ENCODE results near the gene SLX1A.

SLX1A gene

DNA sequence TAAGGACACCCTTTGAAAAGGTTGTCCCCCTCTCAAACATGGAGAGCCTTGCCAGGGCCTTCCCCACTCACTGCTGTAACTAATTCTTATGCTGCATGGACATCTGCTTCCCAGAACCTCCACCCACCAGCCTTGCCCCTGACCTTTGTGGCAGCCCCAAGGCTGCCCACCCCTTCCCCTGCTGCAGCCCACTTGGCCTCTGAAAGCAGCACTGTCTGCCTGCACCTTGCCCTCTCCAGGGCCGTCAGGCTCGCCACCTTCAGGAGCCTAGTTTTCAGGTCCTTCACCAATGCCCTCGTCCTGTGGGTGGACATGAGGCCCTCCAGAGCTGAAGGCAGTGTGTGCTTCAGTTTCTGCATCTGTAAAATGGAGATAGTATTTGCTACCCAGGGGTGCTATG, 12.9 kb upstream of the SLX1A start:
- no peak overlapping the region for H3K4me2 ChIP-seq (ENCODE audit: low read depth, low read length)
- no peaks in the 10 kb centered on the region for H3K27me3 ChIP-seq (replicated peaks; ENCODE audit: insufficient read depth, low read length)
- DNase-seq = no peak
- no peak overlapping the region for H3K4me3 ChIP-seq (ENCODE audit: low read length)
- H3K9me2 ChIP-seq (replicated peaks; ENCODE audit: insufficient read depth, low read length) = no peaks in the 10 kb centered on the region
- no peaks in the 10 kb centered on the region for H3K9me3 ChIP-seq (replicated peaks; ENCODE audit: insufficient read depth, low read length)
- no peaks in the 10 kb centered on the region for H4K20me1 ChIP-seq (ENCODE audit: insufficient read depth, low read length)
- no peak overlapping the region for H3K27ac ChIP-seq (ENCODE audit: low read length)
- peaks cover 13% of the 10 kb centered on the region for H3K4me1 ChIP-seq (ENCODE audit: low read length)
- H3K79me2 ChIP-seq (ENCODE audit: low read length) = peaks cover 24% of the 10 kb centered on the region
- no peak overlapping the region for H3K9ac ChIP-seq (ENCODE audit: low read length)
- no peaks in the 10 kb centered on the region for H3K36me3 ChIP-seq (replicated peaks; ENCODE audit: insufficient read depth, low read length)
- TF ChIP-seq, protein P1, sequence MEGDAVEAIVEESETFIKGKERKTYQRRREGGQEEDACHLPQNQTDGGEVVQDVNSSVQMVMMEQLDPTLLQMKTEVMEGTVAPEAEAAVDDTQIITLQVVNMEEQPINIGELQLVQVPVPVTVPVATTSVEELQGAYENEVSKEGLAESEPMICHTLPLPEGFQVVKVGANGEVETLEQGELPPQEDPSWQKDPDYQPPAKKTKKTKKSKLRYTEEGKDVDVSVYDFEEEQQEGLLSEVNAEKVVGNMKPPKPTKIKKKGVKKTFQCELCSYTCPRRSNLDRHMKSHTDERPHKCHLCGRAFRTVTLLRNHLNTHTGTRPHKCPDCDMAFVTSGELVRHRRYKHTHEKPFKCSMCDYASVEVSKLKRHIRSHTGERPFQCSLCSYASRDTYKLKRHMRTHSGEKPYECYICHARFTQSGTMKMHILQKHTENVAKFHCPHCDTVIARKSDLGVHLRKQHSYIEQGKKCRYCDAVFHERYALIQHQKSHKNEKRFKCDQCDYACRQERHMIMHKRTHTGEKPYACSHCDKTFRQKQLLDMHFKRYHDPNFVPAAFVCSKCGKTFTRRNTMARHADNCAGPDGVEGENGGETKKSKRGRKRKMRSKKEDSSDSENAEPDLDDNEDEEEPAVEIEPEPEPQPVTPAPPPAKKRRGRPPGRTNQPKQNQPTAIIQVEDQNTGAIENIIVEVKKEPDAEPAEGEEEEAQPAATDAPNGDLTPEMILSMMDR (IDR thresholded peaks at IDR 0.05; ENCODE audit: low read length) = no peak
- TF ChIP-seq EZH2 (optimal IDR thresholded peaks at IDR 0.05; ENCODE audit: low read depth, low read length) (no peak), EZH2phosphoT487 (IDR thresholded peaks at IDR 0.05; ENCODE audit: low read length) (no peak)
- peaks cover 23% of the 10 kb centered on the region; the same call in 1 of the 2 replicates for H3F3A ChIP-seq (ENCODE audit: insufficient read depth, low read length)
- H2AFZ ChIP-seq (ENCODE audit: low read length) = no peak overlapping the region

DNA sequence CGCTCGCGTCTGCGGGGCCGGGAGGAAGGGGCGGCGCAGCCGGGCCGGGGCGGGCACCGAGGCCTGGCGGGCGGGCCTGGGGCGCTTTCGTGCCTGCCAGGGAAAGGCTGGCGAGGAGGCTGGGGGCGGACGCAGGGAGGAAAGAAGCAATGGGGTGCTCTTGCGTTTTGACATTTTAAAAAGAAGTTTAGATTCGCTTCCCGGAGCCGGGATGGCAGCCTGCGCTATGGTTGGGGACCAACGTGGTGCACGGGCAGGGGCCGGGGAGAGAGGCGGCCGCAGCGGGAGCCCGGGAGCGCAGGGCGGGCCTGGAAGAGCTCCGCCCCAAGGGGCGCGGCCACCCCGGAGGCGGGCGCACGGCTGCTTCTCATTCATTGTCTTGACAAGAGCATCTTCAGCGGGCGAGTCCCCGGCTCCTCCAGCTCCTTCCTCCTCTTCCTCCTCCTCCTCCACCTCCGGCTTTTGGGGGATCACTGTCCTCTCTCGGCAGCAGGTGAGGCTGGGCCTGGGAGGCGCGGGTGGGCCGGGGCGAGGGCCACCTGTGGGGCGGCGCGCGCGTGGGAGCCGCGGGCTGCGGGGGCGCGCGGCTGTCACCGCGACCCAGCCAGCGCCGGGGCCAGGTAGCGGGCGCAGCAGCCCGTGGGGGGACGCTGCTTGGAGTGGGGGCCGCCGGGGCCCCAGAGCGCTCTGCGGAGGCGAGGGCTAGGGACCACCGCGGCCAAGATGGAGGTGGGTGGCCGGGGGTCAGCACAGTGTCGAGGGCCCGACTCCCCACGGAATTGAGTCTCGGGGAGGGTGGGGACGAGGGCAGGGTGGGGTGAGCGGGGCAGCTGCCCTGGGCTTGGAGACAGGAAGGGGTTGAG, 10.2 kb upstream of the SLX1A start, which contains the start of gene CORO1A:
Gene CORO1A (plus strand): TSS at position 370 of the 863 bp plus-strand sequence. CDS start 1,608 bp downstream, outside the sequence.
- H3K27ac ChIP-seq (ENCODE audit: low read length) = peak within 1 kb of the TSS; percentile 92
- H2AFZ ChIP-seq (ENCODE audit: low read length) = peak within 1 kb of the TSS; percentile 96
- peaks cover 31% of the 10 kb centered on the region for H3K4me1 ChIP-seq (ENCODE audit: low read length)
- H3F3A ChIP-seq (ENCODE audit: insufficient read depth, low read length) = peaks cover 41% of the 10 kb centered on the region; the same call in 1 of the 2 replicates
- no peak for TF ChIP-seq EZH2phosphoT487 (IDR thresholded peaks at IDR 0.05; ENCODE audit: low read length)
- TF ChIP-seq, protein P1 (IDR thresholded peaks at IDR 0.05; ENCODE audit: low read length) = no peak
- H3K27me3 ChIP-seq (replicated peaks; ENCODE audit: insufficient read depth, low read length) = no peaks in the 10 kb centered on the region
- no peaks in the 10 kb centered on the region for H4K20me1 ChIP-seq (ENCODE audit: insufficient read depth, low read length)
- H3K9me3 ChIP-seq (replicated peaks; ENCODE audit: insufficient read depth, low read length) = no peaks in the 10 kb centered on the region
- H3K9me2 ChIP-seq (replicated peaks; ENCODE audit: insufficient read depth, low read length) = no peaks in the 10 kb centered on the region
- H3K9ac ChIP-seq (ENCODE audit: low read length) = peak within 1 kb of the TSS; percentile 87
- peaks cover 49% of the 10 kb centered on the region for H3K79me2 ChIP-seq (ENCODE audit: low read length)
- DNase-seq = peak; percentile 88
- H3K4me2 ChIP-seq (ENCODE audit: low read depth, low read length) = peak within 1 kb of the TSS; percentile 98
- H3K36me3 ChIP-seq (replicated peaks; ENCODE audit: insufficient read depth, low read length) = no peaks in the 10 kb centered on the region; the same call in 1 of the 2 replicates
- peak within 1 kb of the TSS; percentile 98 for H3K4me3 ChIP-seq (ENCODE audit: low read length)

DNA sequence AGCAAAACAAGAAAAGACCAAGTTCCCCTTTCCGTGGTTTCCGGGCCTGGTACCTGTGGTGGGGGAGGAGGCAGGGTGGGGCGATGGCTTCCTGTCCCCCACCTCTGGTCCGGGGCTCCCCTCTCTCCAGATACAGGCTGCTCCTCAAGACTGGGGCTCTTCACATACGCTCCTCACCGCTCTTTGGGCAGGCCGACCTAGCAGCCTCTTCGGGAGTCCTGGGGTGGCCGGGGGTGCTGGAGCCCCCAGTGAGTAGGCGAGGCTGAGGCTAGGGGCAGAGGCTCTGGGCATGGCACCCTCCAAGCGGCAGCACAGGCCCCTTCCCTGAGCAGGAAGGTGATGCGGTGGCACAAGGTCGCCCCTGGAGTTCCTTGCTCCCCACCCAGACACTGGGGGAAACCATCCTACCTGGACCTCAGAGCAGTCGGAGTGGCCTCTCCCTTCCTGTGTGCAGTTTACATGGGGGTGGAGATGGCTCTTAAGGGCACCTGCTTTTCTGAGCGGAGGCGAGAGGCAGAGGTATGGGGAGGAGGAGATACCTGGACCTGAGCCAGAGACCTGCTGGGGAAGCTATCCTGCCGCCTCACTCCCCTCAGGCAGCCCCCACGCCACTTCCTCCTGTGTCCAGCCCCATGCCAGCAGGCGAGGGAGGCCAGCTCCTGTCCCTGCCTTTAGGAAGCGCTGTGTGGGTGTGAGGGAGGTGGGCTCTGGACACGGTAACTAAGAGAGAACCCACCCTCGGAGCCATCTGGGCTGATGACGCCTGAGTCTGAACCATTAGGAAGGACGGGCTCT, 9.4 kb upstream of the SLX1A start:
- H3K4me3 ChIP-seq (ENCODE audit: low read length) = peak overlapping the region; percentile 98
- peak overlapping the region; percentile 98 for H3K4me2 ChIP-seq (ENCODE audit: low read depth, low read length)
- no peaks in the 10 kb centered on the region for H3K9me3 ChIP-seq (replicated peaks; ENCODE audit: insufficient read depth, low read length)
- H3K27me3 ChIP-seq (replicated peaks; ENCODE audit: insufficient read depth, low read length) = no peaks in the 10 kb centered on the region
- H2AFZ ChIP-seq (ENCODE audit: low read length) = 0 out of 2 replicates have a peak overlapping the region, but pooled peaks have one; percentile 30
- peaks cover 49% of the 10 kb centered on the region for H3K79me2 ChIP-seq (ENCODE audit: low read length)
- H3K4me1 ChIP-seq (ENCODE audit: low read length) = peaks cover 31% of the 10 kb centered on the region
- H3K9me2 ChIP-seq (replicated peaks; ENCODE audit: insufficient read depth, low read length) = no peaks in the 10 kb centered on the region
- peak overlapping the region; percentile 92 for H3K27ac ChIP-seq (ENCODE audit: low read length)
- H4K20me1 ChIP-seq (ENCODE audit: insufficient read depth, low read length) = no peaks in the 10 kb centered on the region
- H3F3A ChIP-seq (ENCODE audit: insufficient read depth, low read length) = peaks cover 41% of the 10 kb centered on the region; the same call in 1 of the 2 replicates
- H3K36me3 ChIP-seq (replicated peaks; ENCODE audit: insufficient read depth, low read length) = no peaks in the 10 kb centered on the region; the same call in 1 of the 2 replicates
- H3K9ac ChIP-seq (ENCODE audit: low read length) = peak overlapping the region; percentile 87
- peak; percentile 83 for DNase-seq
- TF ChIP-seq EZH2 (optimal IDR thresholded peaks at IDR 0.05; ENCODE audit: low read depth, low read length) (no peak), EZH2phosphoT487 (IDR thresholded peaks at IDR 0.05; ENCODE audit: low read length) (no peak)
- TF ChIP-seq, protein P1 (IDR thresholded peaks at IDR 0.05; ENCODE audit: low read length) = no peak
